GM23248 (cell line): ENCODE measurements around the gene ERC2.

Experiments
- EZH2 ChIP-seq: fragments of 200-600 bp; sonication (generic); IDR thresholded peaks from 2 replicates; pipeline ENCODE4 v1.6.1; 2018; ENCODE audit warnings: antibody characterized with exemption, mild to moderate bottlenecking; ENCODE audit not compliant: insufficient read depth, poor library complexity, severe bottlenecking
- EZH2phosphoT487 ChIP-seq: fragments of 200-600 bp; sonication (generic); IDR thresholded peaks from 2 replicates; pipeline ENCODE4 v1.6.1; 2018; ENCODE audit warnings: antibody characterized with exemption, moderate library complexity, mild to moderate bottlenecking, low read depth; ENCODE audit not compliant: insufficient read depth

DNA sequence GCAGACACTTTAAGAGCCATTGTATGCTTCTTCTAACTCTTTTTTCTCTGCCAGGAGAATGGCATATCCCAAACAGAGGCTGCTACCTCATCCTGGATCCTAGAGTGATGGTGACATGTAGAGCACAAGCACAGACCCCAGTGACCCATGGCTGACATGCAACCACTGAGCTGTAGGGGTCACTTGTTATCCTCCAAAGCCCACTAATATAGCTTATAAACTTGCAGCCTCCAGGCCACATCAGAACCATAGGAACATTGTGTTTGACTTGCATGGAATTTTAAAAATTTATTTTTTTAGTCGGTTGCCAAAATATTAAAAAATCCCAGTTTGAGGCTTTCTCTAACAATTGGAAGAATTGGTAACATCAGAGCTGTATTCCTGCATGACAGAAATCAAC lies 698.2 kb downstream of the ERC2 start:
- TF ChIP-seq EZH2 (no peak), EZH2phosphoT487 (no peak)
